HG03097 (cell line): ENCODE measurements around the gene NPIPB8.
A peak's percentile ranks its signal among the peaks of the same experiment; 100 is the strongest.
"Not testable (repeated sequence)": the region's sequence is repeated elsewhere in the genome, so short reads cannot be mapped to it uniquely, and the experiment has no call there.

ENCODE experiments used
- ATAC-seq: cut with Tn5 transposase; IDR thresholded peaks from one replicate; pipeline ENCODE4 v1.9.1; 2021; ENCODE audit not compliant: unreplicated experiment, low FRiP score

The NPIPB8 gene

DNA sequence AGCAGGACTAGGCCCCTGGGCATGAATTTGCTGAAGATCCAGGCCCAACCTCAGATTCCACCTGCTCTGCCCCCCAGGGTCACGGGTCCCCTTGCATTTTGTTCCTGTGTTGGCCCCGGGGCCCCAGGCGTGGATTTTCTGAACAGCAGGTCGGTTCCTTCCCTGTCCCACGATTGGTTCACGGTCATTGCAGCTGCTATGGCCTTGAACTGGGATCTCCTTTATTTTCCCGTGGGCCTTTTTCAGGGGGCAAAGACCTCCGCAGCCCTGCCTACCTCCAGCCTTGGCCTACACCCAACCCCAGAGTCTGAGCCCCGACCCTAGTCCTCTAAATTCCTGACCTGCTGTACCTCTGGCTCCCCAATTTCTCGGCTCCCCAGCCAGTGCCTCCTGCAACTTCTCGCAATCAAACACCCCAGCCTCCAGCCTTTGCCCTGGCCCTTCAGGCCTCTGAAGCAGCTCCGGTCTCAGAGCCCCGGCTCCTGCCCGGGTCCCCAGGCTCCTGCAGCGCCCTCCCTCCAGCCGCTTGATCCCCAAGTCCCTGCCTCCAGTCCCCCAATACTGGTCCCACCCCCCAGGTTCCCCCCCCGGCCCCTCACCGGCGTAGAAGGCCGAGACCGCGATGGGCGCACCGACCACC, 15.2 kb upstream of the NPIPB8 start:
- not testable (repeated sequence) for ATAC-seq

- no peak for ATAC-seq
Measured at GRCh38 chr16:28623172-28623711, 14.6 kb upstream of the NPIPB8 start.

DNA sequence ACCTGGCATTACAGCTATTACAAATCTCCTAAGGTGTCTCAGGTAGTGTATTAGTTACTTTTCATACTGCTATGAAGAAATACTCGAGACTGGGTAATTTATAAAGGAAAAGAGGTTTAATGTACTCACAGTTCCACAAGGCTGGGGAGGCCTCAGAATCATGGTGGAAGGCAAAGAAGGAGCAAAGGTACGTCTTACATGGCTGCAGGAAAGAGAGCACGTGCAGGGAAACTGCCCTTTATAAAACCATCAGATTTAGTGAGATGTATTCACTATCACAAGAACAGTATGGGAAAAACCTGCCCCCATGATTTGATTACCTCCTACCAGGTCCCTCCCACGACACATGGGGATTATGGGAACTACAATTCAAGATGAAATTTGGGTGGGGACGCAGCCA, 7.0 kb upstream of the NPIPB8 start:
- ATAC-seq: not testable (repeated sequence)

- not testable (repeated sequence) for ATAC-seq
Measured at GRCh38 chr16:28636093-28636823, 1.6 kb upstream of the NPIPB8 start.

GRCh38 chr16:28638359-28638758, 494 bp downstream of the NPIPB8 start:
- ATAC-seq: not testable (repeated sequence)

GRCh38 chr16:28639959-28640358, 2.1 kb downstream of the NPIPB8 start:
- ATAC-seq: not testable (repeated sequence)

DNA sequence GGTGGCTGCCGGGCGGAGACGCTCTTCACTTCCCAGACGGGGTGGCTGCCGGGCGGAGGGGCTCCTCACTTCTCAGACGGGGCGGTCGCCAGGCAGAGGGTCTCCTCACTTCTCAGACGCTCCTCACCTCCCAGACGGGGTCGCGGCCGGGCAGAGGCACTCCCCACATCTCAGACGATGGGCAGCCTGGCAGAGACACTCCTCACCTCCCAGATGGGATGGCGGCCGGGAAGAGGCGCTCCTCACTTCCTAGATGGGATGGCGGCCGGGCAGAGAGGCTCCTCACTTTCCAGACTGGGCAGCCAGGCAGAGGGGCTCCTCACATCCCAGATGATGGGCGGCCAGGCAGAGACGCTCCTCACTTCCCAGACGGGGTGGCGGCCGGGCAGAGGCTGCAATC, 28.4 kb downstream of the NPIPB8 start:
- ATAC-seq: not testable (repeated sequence)

GRCh38 chr16:28667480-28667879, 29.6 kb downstream of the NPIPB8 start:
- ATAC-seq: not testable (repeated sequence)

GRCh38 chr16:28668199-28668598, 30.3 kb downstream of the NPIPB8 start:
- not testable (repeated sequence) for ATAC-seq

GRCh38 chr16:28688327-28688952, 50.6 kb downstream of the NPIPB8 start:
- ATAC-seq: peak; percentile 85

DNA sequence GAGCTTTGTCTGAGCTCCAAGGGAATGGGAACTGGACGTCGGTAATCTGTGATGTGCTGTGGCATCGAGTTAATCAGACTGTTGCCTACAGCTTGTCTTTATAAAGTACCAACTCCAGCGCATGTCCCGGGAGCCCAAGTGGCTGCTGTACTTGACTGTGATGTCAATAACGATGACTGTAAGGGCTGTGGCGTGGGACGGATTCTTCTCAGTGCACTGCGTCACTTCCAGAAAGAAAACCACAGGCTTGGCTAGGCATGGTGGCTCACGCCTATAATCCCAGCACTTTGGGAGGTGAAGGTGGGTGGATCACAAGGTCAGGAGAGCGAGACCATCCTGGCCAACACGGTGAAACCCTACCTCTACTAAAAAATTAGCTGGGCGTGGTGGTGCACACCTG, 51.6 kb downstream of the NPIPB8 start:
- not testable (repeated sequence) for ATAC-seq

GRCh38 chr16:28691722-28692121, 53.9 kb downstream of the NPIPB8 start:
- ATAC-seq: not testable (repeated sequence)

DNA sequence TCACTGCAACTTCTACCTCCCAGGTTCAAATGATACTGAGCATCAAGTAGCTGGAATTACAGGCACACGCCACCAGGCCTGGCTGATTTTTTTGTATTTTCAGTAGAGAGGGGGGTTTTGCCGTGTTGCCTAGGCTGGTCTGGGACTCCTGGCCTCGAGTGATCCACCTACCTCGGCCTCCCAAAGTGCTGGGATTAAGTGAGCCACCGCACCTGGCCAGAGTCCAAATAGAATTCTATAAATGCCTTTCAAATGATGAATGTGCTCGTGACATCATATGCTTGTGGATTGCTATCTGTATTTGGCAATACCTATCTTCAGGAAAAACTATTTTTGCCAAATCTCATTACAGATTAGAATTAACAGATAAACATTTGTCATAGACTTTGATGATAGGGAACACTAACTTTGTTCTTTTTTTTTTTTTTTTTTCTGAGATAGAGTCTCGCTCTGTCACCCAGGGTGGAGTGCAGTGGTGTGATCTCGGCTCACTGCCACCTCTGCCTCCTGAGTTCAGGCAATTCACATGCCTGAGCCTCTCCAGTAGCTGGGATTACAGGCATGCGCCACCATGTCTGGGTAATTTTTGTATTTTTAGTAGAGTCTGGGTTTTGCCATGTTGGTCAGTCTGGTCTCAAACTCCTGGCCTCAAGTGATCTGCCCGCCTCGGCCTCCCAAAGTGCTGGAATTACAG, 55.5 kb downstream of the NPIPB8 start:
- not testable (repeated sequence) for ATAC-seq

- ATAC-seq: not testable (repeated sequence)
Measured at GRCh38 chr16:28699792-28700191, 61.9 kb downstream of the NPIPB8 start.

- not testable (repeated sequence) for ATAC-seq
Measured at GRCh38 chr16:28700349-28700748, 62.5 kb downstream of the NPIPB8 start.

- not testable (repeated sequence) for ATAC-seq
Measured at GRCh38 chr16:28701384-28701783, 63.5 kb downstream of the NPIPB8 start.

- not testable (repeated sequence) for ATAC-seq
Measured at GRCh38 chr16:28704246-28704645, 66.4 kb downstream of the NPIPB8 start.
